ENCODE measurements around the gene RHOT2. TPM values are rescaled to one million over a fixed set of nuclear protein-coding genes. Genes with fewer than 3 reads are reported as not detected.

Gene RHOT2
- total and polyA plus RNA-seq, 2 of the 8 experiments (the other 6 are each of a cell fraction or from before 2014, with no cell fraction given) = 149 to 194 TPM

- no peak overlapping the region for H3K23ac ChIP-seq (ENCODE audit: insufficient read length)
- H3K14ac ChIP-seq (ENCODE audit: insufficient read length) = no peak overlapping the region
- H3K9ac ChIP-seq (replicated peaks in 1 of 4; ENCODE audit: extremely low read depth in 1 of 4, low read depth in 3 of 4, low read length in 3 of 4) = no peak overlapping the region
- no peak overlapping the region for H4K91ac ChIP-seq (replicated peaks; ENCODE audit: insufficient read length, low read length)
- CTCF ChIA-PET (ENCODE audit: partially characterized antibody) = interaction anchor here (1.2 to 4.1 kb wide), 7 partner anchors 14 to 231 kb away, joined by 3 to 29 read pairs (median 7); no protein-coding TSS in a partner anchor
- H3K27ac ChIP-seq (ENCODE audit: low read depth, low read length) = no peak overlapping the region
- no peaks in the 10 kb centered on the region for H3K27me3 ChIP-seq (replicated peaks in 1 of 4; ENCODE audit: control insufficient read depth in 3 of 4, extremely low read depth in 1 of 4, insufficient read depth in 3 of 4, low read length in 3 of 4)
- H3K4me1 ChIP-seq (replicated peaks in 1 of 4; ENCODE audit: control insufficient read depth in 3 of 4, insufficient read depth in 4 of 4, low read length in 3 of 4) = peaks cover 0 to 14% (median 6%) of the 10 kb centered on the region in 4 experiments; a peak in 5 of 7 replicates
- H2AK5ac ChIP-seq (ENCODE audit: low read depth, low read length) = no peak overlapping the region
- peaks cover 8% of the 10 kb centered on the region for H3K79me1 ChIP-seq (ENCODE audit: low read depth, low read length)
- TF ChIP-seq E2F6 (IDR thresholded peaks at IDR 0.05) (no peak), BCL11A (IDR thresholded peaks at IDR 0.05; ENCODE audit: low read depth in 2 of 2, low read length in 2 of 2) (no peak), CBX8 (IDR thresholded peaks at IDR 0.05; ENCODE audit: borderline replicate concordance, low read depth, low read length) (no peak), RXRA (IDR thresholded peaks at IDR 0.05; ENCODE audit: insufficient read depth, low read depth, low read length) (no peak), SUZ12 (IDR thresholded peaks at IDR 0.05; ENCODE audit: low read length) (no peak), CREB1 (IDR thresholded peaks at IDR 0.05) (no peak), SIX5 (IDR thresholded peaks at IDR 0.05; ENCODE audit: low read depth, low read length) (no peak), PHF8 (conservative IDR thresholded peaks at IDR 0.05; ENCODE audit: low read depth, low read length) (no peak), POLR2AphosphoS5 (IDR thresholded peaks at IDR 0.05; ENCODE audit: low read depth, low read length) (no peak), TEAD4 (IDR thresholded peaks at IDR 0.05; ENCODE audit: low read depth, low read length) (no peak)
- TF ChIP-seq, protein P1, sequence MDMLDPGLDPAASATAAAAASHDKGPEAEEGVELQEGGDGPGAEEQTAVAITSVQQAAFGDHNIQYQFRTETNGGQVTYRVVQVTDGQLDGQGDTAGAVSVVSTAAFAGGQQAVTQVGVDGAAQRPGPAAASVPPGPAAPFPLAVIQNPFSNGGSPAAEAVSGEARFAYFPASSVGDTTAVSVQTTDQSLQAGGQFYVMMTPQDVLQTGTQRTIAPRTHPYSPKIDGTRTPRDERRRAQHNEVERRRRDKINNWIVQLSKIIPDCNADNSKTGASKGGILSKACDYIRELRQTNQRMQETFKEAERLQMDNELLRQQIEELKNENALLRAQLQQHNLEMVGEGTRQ (IDR thresholded peaks at IDR 0.05; ENCODE audit: low read length) = no peak
- H2BK12ac ChIP-seq (ENCODE audit: low read depth, low read length) = no peak overlapping the region; the same call in 1 of the 2 replicates
- H2BK5ac ChIP-seq (ENCODE audit: low read depth, low read length) = peak overlapping the region; percentile 49; the same call in 1 of the 2 replicates
- H2AFZ ChIP-seq (ENCODE audit: low read length) = no peak overlapping the region
- 77% methylated on average over 15 of the region's 17 CpGs; no CpG with 5 or more reads in 1 of the 2 experiments for WGBS, 2 experiments (ENCODE audit: extremely low coverage in 1 of 2, insufficient coverage in 1 of 2, insufficient read length in 1 of 2, insufficient replicate concordance in 2 of 2, low coverage in 1 of 2, low lambda C conversion rate in 2 of 2, missing lambda C conversion rate in 1 of 2)
- no peak overlapping the region for H3K56ac ChIP-seq (replicated peaks; ENCODE audit: insufficient read length, low read depth, low read length)
- no peak overlapping the region for H3K4ac ChIP-seq (replicated peaks; ENCODE audit: insufficient read length, low read depth, low read length)
- no peak overlapping the region; the same call in 1 of the 2 replicates for H3K18ac ChIP-seq (ENCODE audit: extremely low read depth, low read length)
- H3K23me2 ChIP-seq (ENCODE audit: low read depth, low read length) = no peaks in the 10 kb centered on the region
- H3K9me3 ChIP-seq (ENCODE audit: insufficient read depth in 2 of 2, low read depth in 1 of 2, low read length in 1 of 2) = no peaks in the 10 kb centered on the region
- H4K5ac ChIP-seq (ENCODE audit: insufficient read length, low read depth, low read length) = peak overlapping the region; percentile 15
- no peaks in the 10 kb centered on the region for H3K79me2 ChIP-seq (ENCODE audit: control insufficient read depth in 1 of 2, insufficient read depth in 2 of 2, low read length in 2 of 2)
- H2BK120ac ChIP-seq (replicated peaks; ENCODE audit: low read depth, low read length) = no peak overlapping the region
- H3K4me3 ChIP-seq (ENCODE audit: extremely low read depth in 1 of 4, insufficient read depth in 2 of 4, low read depth in 3 of 4, low read length in 4 of 4) = no peak overlapping the region
- peaks cover 0 to 4% (median 0%) of the 10 kb centered on the region in 4 experiments; a peak in 1 of 8 replicates for H3K36me3 ChIP-seq (ENCODE audit: control insufficient read depth in 2 of 4, insufficient read depth in 4 of 4, low read length in 3 of 4)
- POLR2A ChIA-PET (ENCODE audit: partially characterized antibody) = interaction anchor here (1.8 kb wide), 1 partner anchor 8 kb away, joined by 11 read pairs; the partner anchor contains the start of gene WFIKKN1
- H4K8ac ChIP-seq (ENCODE audit: extremely low read depth, insufficient read depth, low read length) = 0 out of 2 replicates have a peak overlapping the region, but pooled peaks have one; percentile 1
- no peak for DNase-seq (ENCODE audit: low read depth in 1 of 2, low spot score in 2 of 2)
- 0 out of 4 replicates have a peak overlapping the region, but pooled peaks of 1 of the 2 experiments have one; percentile 11 for H3K4me2 ChIP-seq (ENCODE audit: insufficient read depth in 1 of 2, low read depth in 2 of 2, low read length in 2 of 2)
- no peak overlapping the region for H2BK20ac ChIP-seq (ENCODE audit: low read length)
- no peak overlapping the region for H2BK15ac ChIP-seq (ENCODE audit: low read length)
- no peak for FAIRE-seq
- peaks cover 3 to 5% of the 10 kb centered on the region in 2 experiments for H4K20me1 ChIP-seq (replicated peaks in 1 of 2; ENCODE audit: control insufficient read depth in 1 of 2, insufficient read depth in 2 of 2, low read length in 2 of 2)
Measured at GRCh38 chr16:622920-623280, 45.0 kb upstream of the RHOT2 start.

Measured in H1 (cell line).